ENCODE data around the gene OR10A5. TPM values are rescaled to one million over a fixed set of nuclear protein-coding genes. Genes with fewer than 3 reads are reported as not detected.

OR10A5 gene
- total and polyA plus RNA-seq, 3 experiments from 2014 or later, result not detected

Other genes with a start within 250 kb of the OR10A5 start
- gene RRP8, start 242.1 kb upstream of the OR10A5 start, total RNA-seq, result 10 to 100 TPM; 42.0 to 44.7 TPM
- gene RRP8, start 242.1 kb upstream of the OR10A5 start, polyA plus RNA-seq, result 21.1 TPM
- gene ILK, start 241.9 kb upstream of the OR10A5 start, total RNA-seq, result 10 to 100 TPM; 90.1 to 92.6 TPM
- gene ILK, start 241.9 kb upstream of the OR10A5 start, polyA plus RNA-seq, result 111 TPM
- 100 to 1,000 TPM; 173 to 175 TPM for gene TAF10, start 233.5 kb upstream of the OR10A5 start, total RNA-seq
- 336 TPM for gene TAF10, start 233.5 kb upstream of the OR10A5 start, polyA plus RNA-seq
- 10 to 100 TPM; 57.2 to 61.6 TPM for gene TPP1, start 226.3 kb upstream of the OR10A5 start, total RNA-seq
- gene TPP1, start 226.3 kb upstream of the OR10A5 start, polyA plus RNA-seq, result 165 TPM
- gene DCHS1, start 189.9 kb upstream of the OR10A5 start, total RNA-seq, result under 1 TPM; 0.89 to 0.96 TPM
- gene DCHS1, start 189.9 kb upstream of the OR10A5 start, polyA plus RNA-seq, result 1.5 TPM
- gene MRPL17, start 162.3 kb upstream of the OR10A5 start, total RNA-seq, result 100 to 1,000 TPM; 124 to 129 TPM
- gene MRPL17, start 162.3 kb upstream of the OR10A5 start, polyA plus RNA-seq, result 24.3 TPM
- not detected for gene OR2AG2, start 73.7 kb upstream of the OR10A5 start, total RNA-seq
- not detected for gene OR2AG2, start 73.7 kb upstream of the OR10A5 start, polyA plus RNA-seq
- not detected for gene OR2AG1, start 62.7 kb upstream of the OR10A5 start, total RNA-seq
- gene OR2AG1, start 62.7 kb upstream of the OR10A5 start, polyA plus RNA-seq, result not detected
- gene OR6A2, start 46.0 kb upstream of the OR10A5 start, total RNA-seq, result not detected
- not detected for gene OR6A2, start 46.0 kb upstream of the OR10A5 start, polyA plus RNA-seq
- not detected for gene OR10A2, start 17.4 kb downstream of the OR10A5 start, total RNA-seq
- not detected for gene OR10A2, start 17.4 kb downstream of the OR10A5 start, polyA plus RNA-seq
- not detected for gene OR10A4, start 30.9 kb downstream of the OR10A5 start, total RNA-seq
- not detected for gene OR10A4, start 30.9 kb downstream of the OR10A5 start, polyA plus RNA-seq
- not detected for gene OR2D2, start 46.8 kb downstream of the OR10A5 start, total RNA-seq
- not detected for gene OR2D2, start 46.8 kb downstream of the OR10A5 start, polyA plus RNA-seq
- not detected for gene OR2D3, start 75.3 kb downstream of the OR10A5 start, total RNA-seq
- gene OR2D3, start 75.3 kb downstream of the OR10A5 start, polyA plus RNA-seq, result not detected
- under 1 TPM; 0.72 to 0.73 TPM for gene ZNF215, start 80.7 kb downstream of the OR10A5 start, total RNA-seq
- not detected for gene ZNF215, start 80.7 kb downstream of the OR10A5 start, polyA plus RNA-seq
- not detected for gene ZNF214, start 174.7 kb downstream of the OR10A5 start, total RNA-seq
- not detected for gene ZNF214, start 174.7 kb downstream of the OR10A5 start, polyA plus RNA-seq
- gene NLRP14, start 174.8 kb downstream of the OR10A5 start, total RNA-seq, result not detected
- not detected for gene NLRP14, start 174.8 kb downstream of the OR10A5 start, polyA plus RNA-seq
- not detected for gene RBMXL2, start 243.3 kb downstream of the OR10A5 start, total RNA-seq
- not detected for gene RBMXL2, start 243.3 kb downstream of the OR10A5 start, polyA plus RNA-seq